Stromal cell of bone marrow (primary cell): ENCODE data around the gene MLX.
A peak's percentile ranks its signal among the peaks of the same experiment; 100 is the strongest.
"Not testable (repeated sequence)": the region's sequence is repeated elsewhere in the genome, so short reads cannot be mapped to it uniquely, and the experiment has no call there.

ENCODE experiments used
- DNase-seq: peaks from one replicate; pipeline ENCODE4 v3.0.0-alpha.2; 2012; ENCODE audit warnings: low read depth

The MLX gene

GRCh38 chr17:42579794-42580551, 13.1 kb downstream of the MLX start:
- DNase-seq, result no peak

DNA sequence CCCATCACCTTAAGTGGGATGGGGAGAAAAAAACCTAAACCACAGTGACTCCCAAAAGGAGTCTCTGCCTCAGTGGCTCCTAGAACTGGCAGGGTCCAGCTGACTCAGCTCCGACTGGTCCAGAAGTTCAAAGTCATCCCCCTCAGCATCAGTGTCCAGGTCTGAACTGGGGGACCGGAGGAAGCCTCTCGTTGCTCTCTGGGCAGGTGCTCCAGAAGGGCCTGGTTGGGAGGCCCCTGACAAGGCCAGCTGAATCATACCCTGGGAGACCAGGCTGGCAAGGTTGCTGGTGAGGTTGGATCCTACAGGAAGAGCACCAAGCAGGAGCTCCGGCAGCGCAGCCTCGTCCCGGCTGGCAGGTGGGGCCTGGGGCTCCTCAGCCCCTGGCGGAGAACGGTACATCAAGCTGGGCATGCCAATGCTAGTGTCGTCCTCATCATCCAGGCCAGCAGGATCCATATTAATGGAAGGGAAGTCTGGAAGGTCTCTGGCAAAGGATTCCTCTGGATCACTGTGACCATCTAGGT, 14.9 kb downstream of the MLX start:
- DNase-seq, result no peak

GRCh38 chr17:42584880-42585279, 18.0 kb downstream of the MLX start:
- DNase-seq, result no peak

DNA sequence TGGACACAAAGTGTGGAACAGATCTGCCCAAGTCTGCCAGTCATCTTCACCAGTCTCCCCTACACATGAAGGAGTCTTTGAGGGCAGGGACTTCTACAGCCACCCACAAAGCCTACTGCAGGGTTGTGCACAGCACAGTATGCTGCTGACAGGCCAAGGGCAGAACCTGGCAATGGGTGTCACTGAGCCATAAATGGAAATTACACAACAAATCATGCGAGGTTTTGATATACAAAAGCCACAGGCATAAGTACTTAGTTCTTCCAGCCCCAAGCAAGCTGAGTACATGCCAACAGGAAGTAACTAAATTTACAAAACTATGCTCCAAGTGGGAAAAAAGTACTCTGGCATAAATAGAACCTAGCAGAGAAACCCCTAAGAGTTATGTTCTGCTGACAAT, 18.5 kb downstream of the MLX start:
- no peak for DNase-seq

DNA sequence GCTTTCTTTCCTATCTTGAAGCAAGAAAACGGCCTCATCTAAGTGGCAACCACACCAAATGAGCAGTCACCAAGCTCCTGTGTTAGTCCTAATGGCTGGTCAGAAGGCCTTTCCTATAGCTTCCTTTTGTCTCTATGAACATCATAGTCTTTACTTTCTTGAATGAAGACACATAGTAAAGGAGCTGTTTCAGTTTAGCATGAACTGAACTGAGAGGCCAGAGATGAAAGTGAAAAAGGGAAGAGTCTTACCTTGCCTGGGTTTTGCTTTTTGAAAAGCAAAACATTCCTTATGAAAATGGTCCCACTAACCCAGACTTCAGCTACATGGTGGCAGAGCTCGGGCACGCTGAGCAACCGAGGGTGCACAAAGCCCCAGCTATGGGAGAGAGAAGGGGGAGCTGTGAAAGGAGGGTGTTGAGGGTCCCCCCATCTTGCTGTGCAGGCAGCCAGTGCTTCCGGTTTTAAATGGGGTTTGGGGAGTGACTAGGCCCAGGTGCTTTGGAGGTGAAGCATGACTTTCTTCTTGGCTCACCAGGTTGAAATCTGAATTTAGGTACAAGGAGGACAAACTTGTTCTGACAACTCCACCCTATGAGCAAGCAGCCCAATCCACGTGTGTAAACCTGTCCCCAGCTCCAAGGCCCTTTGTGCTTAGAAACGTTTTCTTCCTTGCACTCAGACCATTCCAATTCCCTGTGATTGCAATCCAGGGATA, 19.8 kb downstream of the MLX start:
- no peak for DNase-seq

- no peak for DNase-seq
Observed at GRCh38 chr17:42590886-42591285, 24.0 kb downstream of the MLX start.

DNA sequence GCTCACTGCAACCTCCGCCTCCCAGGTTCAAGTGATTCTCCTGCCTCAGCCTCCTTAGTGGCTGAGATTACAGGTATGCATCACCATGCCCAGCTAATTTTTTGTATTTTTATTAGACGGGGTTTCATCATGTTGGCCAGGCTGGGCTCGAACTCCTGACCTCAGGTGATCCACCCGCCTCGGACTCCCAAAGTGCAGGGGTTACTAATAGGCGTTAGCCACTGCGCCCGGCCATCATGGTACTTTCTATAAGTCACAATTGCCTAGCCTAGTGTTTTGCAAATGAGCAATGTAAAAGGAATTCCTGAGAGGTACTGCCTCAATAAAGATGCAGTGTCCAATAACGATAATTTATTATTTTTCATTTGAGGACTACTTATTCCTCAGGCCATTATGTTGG, 24.5 kb downstream of the MLX start:
- DNase-seq, result no peak

DNA sequence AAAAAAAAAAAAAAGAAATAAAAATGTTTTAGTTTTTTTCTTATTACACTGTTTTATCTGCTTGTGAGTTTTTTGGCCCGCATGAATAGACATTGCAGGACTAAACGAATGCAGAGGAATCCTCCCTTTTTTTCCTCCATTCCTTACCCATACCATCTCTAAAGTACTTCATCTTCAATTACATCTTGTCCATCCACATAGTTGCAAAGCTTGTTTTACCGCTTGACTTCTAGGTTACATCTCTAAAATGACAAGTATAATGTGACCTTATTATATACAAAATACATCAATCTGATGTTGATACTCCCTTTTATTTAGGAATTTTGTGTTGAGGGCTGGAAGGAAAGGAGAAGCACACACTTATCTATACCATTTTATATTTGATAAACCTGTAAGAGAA, 29.5 kb downstream of the MLX start:
- DNase-seq, result no peak

DNA sequence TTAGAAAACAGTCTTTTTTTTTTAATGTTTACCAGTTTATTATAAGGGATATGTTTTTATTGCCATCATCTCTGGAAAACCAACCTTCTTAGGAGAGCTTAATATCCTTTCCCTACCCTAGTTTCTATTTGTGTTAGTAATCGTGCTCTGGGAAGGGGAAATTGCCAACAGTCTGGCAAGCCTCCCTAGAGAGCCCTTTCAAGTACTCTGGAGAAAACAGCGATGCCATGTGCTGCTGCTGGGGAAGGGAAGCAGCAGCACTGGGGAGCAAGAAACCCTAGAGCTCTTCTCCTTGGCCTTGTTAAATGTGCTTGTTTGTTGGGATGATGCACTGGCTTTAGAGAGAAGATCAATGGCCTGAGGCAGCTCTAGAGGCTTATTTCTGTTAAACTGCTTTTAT, 32.0 kb downstream of the MLX start:
- DNase-seq, result peak; percentile 25

DNA sequence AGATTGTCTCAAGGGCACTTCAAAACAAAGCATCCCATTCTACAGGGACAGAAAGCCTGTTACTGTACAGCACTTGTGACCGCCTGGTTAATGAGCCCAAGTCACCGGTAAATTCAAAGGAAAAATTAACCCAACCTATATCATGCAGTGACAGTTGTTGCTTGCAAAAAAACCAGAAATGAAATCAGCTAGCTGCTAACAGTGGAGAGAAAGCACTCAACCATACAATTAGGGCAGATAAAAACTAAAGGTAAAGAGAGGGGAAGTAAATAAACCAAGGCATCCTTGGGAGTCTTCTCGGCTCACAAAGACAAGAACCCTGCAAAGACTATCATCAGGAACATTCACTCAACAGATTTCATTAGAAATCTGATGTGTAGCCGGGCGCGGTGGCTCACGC, 36.4 kb downstream of the MLX start:
- DNase-seq, result no peak

DNA sequence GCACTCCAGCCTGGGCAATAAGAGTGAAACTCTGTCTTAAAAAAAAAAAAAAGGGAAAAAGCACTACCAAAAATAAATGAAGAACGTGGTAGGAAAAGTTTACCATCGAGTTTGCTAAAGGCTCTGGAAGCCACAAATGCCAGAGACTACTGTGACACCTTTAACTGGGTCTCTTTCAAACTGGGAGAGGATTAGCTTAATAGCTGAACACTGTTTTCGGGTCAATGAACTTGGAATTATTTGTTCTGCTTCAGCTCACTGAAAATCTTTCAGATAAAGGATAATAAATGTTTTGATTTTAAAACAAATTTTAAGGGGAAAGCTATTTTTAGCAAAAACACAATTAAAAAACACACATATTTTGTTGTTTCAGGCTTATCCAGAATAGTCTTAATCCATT, 40.9 kb downstream of the MLX start:
- DNase-seq, result no peak

DNA sequence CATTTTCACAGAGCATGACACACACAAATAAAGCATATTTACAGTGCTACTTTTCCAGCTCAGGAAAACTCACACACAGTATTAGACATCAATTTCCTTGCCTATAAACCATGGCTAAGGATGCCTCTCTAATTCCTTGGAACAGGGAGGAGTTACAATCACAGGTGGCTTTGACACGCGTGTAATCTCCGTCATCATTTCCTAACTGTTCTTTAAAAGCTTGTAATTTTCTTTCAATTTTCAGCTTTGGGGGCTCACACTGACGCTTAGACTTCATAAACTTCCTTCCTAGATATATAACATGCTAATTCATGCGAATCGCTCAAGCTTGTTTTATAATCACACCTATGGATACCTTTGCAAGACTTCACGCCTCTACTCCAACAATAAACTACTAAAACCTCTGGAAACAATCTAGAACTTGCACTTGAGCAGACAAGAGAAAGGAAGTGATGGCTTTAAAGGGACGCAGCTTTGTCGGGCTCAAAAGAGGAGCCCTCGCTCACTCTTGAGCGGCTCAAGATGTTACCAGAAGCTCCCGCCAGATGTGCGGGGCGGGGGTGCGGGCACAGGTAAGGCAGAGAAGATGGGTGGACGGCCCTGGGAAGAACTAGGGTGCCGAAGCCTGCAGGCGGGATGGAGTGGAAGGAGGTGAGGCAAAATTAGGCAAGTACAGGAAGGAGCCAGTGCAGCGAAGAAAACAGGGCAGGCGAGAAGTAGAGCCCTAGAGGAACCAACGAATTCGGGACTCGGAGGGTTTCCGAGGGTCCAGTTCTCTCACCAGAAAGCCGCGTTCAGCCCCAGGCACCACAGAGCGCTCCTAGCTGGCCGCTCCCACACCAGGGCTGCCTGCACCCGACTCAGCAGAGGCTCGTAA, 41.6 kb downstream of the MLX start:
- no peak for DNase-seq

GRCh38 chr17:42609182-42609813, 42.4 kb downstream of the MLX start, which contains the start of the genes RETREG3 and TUBG1:
Gene RETREG3 (minus strand): TSS chr17:42609374. CDS start chr17:42609324, 50 bp downstream.
Gene TUBG1 (plus strand): TSS chr17:42609683. CDS start chr17:42609738, 55 bp downstream.
- peak; percentile 98 for DNase-seq

- not testable (repeated sequence) for DNase-seq
Observed at GRCh38 chr17:42609814-42610801, 43.2 kb downstream of the MLX start.

- DNase-seq, result no peak
Observed at GRCh38 chr17:42612013-42612412, 45.1 kb downstream of the MLX start.

DNA sequence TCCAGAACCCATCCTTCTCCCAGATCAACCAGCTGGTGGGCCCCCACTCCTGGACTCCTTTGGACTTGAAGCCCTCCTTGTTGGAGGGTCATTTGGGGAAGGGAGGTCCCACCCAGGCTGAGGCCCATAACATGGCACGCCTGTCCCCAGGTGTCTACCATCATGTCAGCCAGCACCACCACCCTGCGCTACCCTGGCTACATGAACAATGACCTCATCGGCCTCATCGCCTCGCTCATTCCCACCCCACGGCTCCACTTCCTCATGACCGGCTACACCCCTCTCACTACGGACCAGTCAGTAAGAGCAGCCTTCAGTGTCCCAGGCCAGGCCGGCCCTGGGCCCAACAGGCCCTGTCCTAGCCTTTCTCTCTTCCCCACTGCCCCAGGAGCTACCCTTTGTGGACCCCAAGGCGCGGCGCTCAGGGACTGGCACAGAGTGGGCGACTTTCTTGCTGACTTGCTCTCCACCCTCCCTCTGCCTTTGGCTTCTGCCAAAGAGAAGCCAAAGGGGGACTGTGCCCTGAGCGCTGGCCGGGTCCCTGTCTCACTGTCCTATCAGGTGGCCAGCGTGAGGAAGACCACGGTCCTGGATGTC, 46.9 kb downstream of the MLX start:
- DNase-seq, result no peak

GRCh38 chr17:42617956-42618431, 51.1 kb downstream of the MLX start:
- DNase-seq, result no peak

DNA sequence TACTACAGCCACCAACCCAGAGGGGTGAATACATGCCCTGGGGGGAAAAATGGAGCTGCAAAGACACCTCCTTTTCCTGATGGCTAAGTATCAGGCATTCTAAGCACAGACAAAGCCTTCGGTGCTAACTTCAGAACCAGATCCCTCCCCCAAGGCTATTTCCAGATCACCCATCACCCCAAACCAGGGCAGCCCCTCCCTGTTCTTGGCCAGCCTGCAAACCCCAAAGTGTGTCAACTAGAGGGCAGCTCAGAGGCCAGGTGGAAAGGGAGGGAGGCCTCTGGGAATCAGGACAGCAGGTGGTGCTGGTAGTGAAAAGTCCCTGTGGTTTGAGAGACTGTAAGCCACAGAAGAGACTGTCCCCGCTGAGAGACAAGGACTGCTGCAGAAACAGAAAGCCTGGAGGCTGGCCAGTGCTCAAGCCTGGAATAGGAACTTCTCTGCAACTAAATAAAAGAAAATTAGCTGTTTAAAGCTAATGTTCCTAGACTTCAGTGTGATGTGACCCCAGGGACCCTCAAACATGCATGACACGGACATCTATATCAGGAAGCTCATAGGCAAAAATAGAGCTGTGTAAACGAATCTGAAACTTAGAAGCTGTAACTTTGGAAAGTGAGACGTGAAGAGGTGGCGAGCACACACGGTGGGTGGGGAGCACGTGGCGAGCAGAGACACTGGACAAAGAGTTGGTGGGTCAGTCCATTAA, 51.7 kb downstream of the MLX start:
- no peak for DNase-seq

GRCh38 chr17:42621987-42622386, 55.1 kb downstream of the MLX start:
- not testable (repeated sequence) for DNase-seq
